ENCODE results near the gene RASGEF1C. TPM values are rescaled to one million over a fixed set of nuclear protein-coding genes. Genes with fewer than 3 reads are reported as not detected.

RASGEF1C gene
- total RNA-seq, 1 experiment from 2014 or later = not detected

GRCh38 chr5:180160215-180160614 is 48.8 kb downstream of the RASGEF1C start:
- DNase-seq (ENCODE audit: low read depth) = no peak

GRCh38 chr5:180159756-180160155 is 49.3 kb downstream of the RASGEF1C start:
- DNase-seq (ENCODE audit: low read depth) = peak; percentile 44

- no peak for DNase-seq (ENCODE audit: low read depth)
Measured at GRCh38 chr5:180157866-180158265, 51.1 kb downstream of the RASGEF1C start.

GRCh38 chr5:180156141-180156540 is 52.9 kb downstream of the RASGEF1C start:
- no peak for DNase-seq (ENCODE audit: low read depth)

GRCh38 chr5:180155365-180155926 is 53.6 kb downstream of the RASGEF1C start:
- no peak for DNase-seq (ENCODE audit: low read depth)

GRCh38 chr5:180154821-180155364 is 54.1 kb downstream of the RASGEF1C start:
- DNase-seq (ENCODE audit: low read depth) = no peak

GRCh38 chr5:180153991-180154390 is 55.0 kb downstream of the RASGEF1C start:
- no peak for DNase-seq (ENCODE audit: low read depth)

- no peak for DNase-seq (ENCODE audit: low read depth)
Measured at GRCh38 chr5:180153099-180153498, 55.9 kb downstream of the RASGEF1C start.

- no peak for DNase-seq (ENCODE audit: low read depth)
Measured at GRCh38 chr5:180143656-180144364, 65.2 kb downstream of the RASGEF1C start.

GRCh38 chr5:180142824-180143610 is 66.0 kb downstream of the RASGEF1C start:
- no peak for DNase-seq (ENCODE audit: low read depth)

GRCh38 chr5:180142021-180142765 is 66.8 kb downstream of the RASGEF1C start:
- no peak for DNase-seq (ENCODE audit: low read depth)

GRCh38 chr5:180141068-180141660 is 67.8 kb downstream of the RASGEF1C start:
- no peak for DNase-seq (ENCODE audit: low read depth)

GRCh38 chr5:180140571-180140970 is 68.4 kb downstream of the RASGEF1C start:
- DNase-seq (ENCODE audit: low read depth) = no peak

- DNase-seq (ENCODE audit: low read depth) = no peak
Measured at GRCh38 chr5:180140079-180140554, 68.9 kb downstream of the RASGEF1C start.

GRCh38 chr5:180139731-180140055 is 69.3 kb downstream of the RASGEF1C start:
- DNase-seq (ENCODE audit: low read depth) = no peak

- DNase-seq (ENCODE audit: low read depth) = no peak
Measured at GRCh38 chr5:180138976-180139730, 69.9 kb downstream of the RASGEF1C start.

GRCh38 chr5:180138214-180138975 is 70.6 kb downstream of the RASGEF1C start:
- DNase-seq (ENCODE audit: low read depth) = no peak

- no peak for DNase-seq (ENCODE audit: low read depth)
Measured at GRCh38 chr5:180137401-180138213, 71.4 kb downstream of the RASGEF1C start.

All from LHCN-M2 (cell line).